Measurements from ENCODE around the gene ADAM12.

- TF ChIP-seq REST (IDR thresholded peaks at IDR 0.05; ENCODE audit: low read depth) (no peak), YY1 (IDR thresholded peaks at IDR 0.05; ENCODE audit: low read depth) (no peak), TAF1 (IDR thresholded peaks at IDR 0.05; ENCODE audit: low read depth) (no peak), TCF12 (IDR thresholded peaks at IDR 0.05; ENCODE audit: low read depth) (no peak), RAD21 (IDR thresholded peaks at IDR 0.05; ENCODE audit: low read depth) (no peak), MAX (IDR thresholded peaks at IDR 0.05) (no peak), USF1 (IDR thresholded peaks at IDR 0.05) (no peak), EP300 (IDR thresholded peaks at IDR 0.05; ENCODE audit: borderline replicate concordance) (no peak), CEBPB (IDR thresholded peaks at IDR 0.05) (no peak)
Observed at GRCh38 chr10:126349101-126349500, 39.2 kb downstream of the ADAM12 start.
